ENCODE data around the gene SLC19A2.
A peak's percentile ranks its signal among the peaks of the same experiment; 100 is the strongest.

The SLC19A2 gene

DNA sequence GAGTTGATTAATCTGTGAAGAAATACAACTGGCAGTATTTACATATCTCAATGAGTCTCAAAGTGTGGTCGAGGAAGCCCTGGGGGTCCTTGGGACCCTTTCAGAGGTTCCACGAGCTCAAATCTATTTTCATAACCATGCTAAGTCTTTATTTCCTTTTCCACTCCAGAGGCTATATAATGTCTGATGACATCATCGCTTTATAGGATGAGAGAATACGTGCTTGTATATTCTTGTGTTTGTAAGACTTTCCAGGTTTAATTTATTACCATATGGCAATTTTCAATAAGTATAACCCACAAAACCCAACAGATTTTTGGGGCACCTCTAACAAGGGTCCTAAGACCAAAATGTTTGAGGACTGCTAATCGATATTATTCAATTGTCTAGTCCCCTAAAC is 1.4 kb upstream of the SLC19A2 start:
- TF ChIP-seq CTCF (IDR thresholded peaks at IDR 0.05; ENCODE audit: extremely low read depth, insufficient read depth, missing control alignments) = no peak

DNA sequence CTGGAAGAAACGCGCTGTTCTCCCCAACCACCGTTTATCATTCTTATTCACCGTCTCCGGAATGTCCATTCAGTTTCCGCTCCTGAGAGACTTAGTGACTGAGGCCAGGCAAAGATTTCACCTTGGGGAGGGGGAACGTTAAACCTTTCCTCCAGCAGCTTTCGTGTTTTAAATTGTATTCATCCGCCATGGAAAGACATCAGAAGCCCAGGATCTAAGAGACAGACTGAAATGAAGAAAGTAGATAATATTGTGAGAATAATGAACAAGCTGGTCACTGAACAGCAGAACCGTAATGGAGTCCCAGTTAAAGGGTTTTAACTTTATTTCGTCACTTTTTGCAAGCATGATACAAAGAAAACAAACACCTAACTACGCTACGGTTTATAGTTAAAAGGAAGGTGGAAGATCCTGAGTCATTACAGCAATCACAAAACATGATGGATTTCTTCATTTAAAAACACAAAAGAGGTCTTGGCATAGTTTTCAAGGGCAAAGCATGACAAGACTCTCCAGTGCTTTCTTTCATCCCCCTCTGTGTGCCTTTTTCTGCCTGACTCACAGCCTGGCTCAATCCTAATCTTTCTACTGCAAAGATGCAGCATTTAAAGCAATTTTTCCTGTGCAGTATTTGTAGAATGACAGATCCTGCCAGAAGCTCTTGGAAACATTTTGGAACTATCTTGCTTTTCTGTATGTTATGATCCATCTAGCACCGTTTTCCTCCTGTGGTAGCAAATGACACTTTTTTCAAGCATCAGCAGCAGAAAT is 722 bp upstream of the SLC19A2 start:
- in situ Hi-C loops (cut with MboI; ENCODE audit: low pct_unique_long_range_greater_than_20kb, low sequenced_read_pairs, unreplicated experiment) = no loop called here
- TF ChIP-seq CTCF (IDR thresholded peaks at IDR 0.05; ENCODE audit: extremely low read depth, insufficient read depth, missing control alignments) = no peak
- no peak for DNase-seq (ENCODE audit: low spot score)

More for the DNA sequence above, 1.4 kb upstream of the SLC19A2 start:
- in situ Hi-C loops (cut with MboI; ENCODE audit: low pct_unique_long_range_greater_than_20kb, low sequenced_read_pairs, unreplicated experiment) = no loop called here
- no peak for DNase-seq (ENCODE audit: low spot score)

GRCh38 chr1:169484683-169485430 is 887 bp downstream of the SLC19A2 start:
- in situ Hi-C loops (cut with MboI; ENCODE audit: low pct_unique_long_range_greater_than_20kb, low sequenced_read_pairs, unreplicated experiment) = no loop called here
- peak; percentile 39 for DNase-seq (ENCODE audit: low spot score)
- TF ChIP-seq CTCF (IDR thresholded peaks at IDR 0.05; ENCODE audit: extremely low read depth, insufficient read depth, missing control alignments) = no peak

- in situ Hi-C loops (cut with MboI; ENCODE audit: low pct_unique_long_range_greater_than_20kb, low sequenced_read_pairs, unreplicated experiment) = no loop called here
- no peak for DNase-seq (ENCODE audit: low spot score)
- no peak for TF ChIP-seq CTCF (IDR thresholded peaks at IDR 0.05; ENCODE audit: extremely low read depth, insufficient read depth, missing control alignments)
Measured at GRCh38 chr1:169484101-169484500, 1.6 kb downstream of the SLC19A2 start.

GRCh38 chr1:169483500-169483966 is 2.2 kb downstream of the SLC19A2 start:
- no peak for TF ChIP-seq CTCF (IDR thresholded peaks at IDR 0.05; ENCODE audit: extremely low read depth, insufficient read depth, missing control alignments)
- in situ Hi-C loops (cut with MboI; ENCODE audit: low pct_unique_long_range_greater_than_20kb, low sequenced_read_pairs, unreplicated experiment) = no loop called here
- DNase-seq (ENCODE audit: low spot score) = no peak

DNA sequence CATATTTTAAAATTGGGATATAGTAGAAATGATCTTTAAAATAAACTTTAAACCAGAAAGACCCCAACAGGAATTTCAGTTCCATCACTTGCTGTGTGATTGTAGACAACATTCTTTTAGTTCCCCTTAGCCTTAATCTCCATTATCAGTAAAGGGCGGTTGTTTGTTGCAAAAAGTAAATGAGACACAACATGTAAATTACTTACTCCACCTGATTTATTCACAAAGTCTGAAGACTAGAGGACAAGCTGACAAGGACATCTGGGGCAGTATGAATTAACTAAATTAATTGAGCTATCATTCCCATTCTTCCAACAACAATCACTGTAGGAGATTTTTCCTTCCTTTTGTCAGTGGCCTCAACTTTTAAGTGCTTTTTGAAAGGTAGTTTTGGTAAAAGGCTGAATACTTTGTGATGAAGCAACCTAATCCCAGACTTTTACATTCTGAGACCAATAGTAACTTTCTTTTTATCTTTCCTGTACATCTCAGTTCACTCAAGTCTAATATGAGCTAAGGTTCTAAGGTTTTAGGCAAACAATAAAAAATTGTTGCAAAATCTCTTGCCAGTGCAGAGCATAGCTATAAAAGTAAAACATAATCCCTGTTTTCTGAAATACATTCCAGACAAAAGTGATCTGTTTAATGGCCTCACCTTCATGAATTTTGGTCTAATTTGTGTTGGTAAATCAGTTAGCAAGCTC is 6.2 kb downstream of the SLC19A2 start:
- no peak for DNase-seq (ENCODE audit: low spot score)
- TF ChIP-seq CTCF (IDR thresholded peaks at IDR 0.05; ENCODE audit: extremely low read depth, insufficient read depth, missing control alignments) = no peak
- in situ Hi-C loops (cut with MboI; ENCODE audit: low pct_unique_long_range_greater_than_20kb, low sequenced_read_pairs, unreplicated experiment) = no loop called here

Measured in GM13977 (cell line).